Neural crest cell (in vitro differentiated cells): ENCODE results near the gene DENND6B. TPM values are rescaled to one million over a fixed set of nuclear protein-coding genes. Genes with fewer than 3 reads are reported as not detected.
"Not testable (repeated sequence)": the region's sequence is repeated elsewhere in the genome, so short reads cannot be mapped to it uniquely, and the experiment has no call there.

Experiments used
- DNase-seq: peaks from one replicate; pipeline ENCODE4 v3.0.0; 2021; ENCODE audit warnings: low read depth, mixed read lengths, low spot score
- H3K27ac Mint-ChIP-seq: one replicate; pipeline ENCODE4 v1.8.0; 2021; ENCODE audit warnings: mild to moderate bottlenecking, mixed read lengths; ENCODE audit not compliant: unreplicated experiment
- H3K27me3 Mint-ChIP-seq: 2 replicates; pipeline ENCODE4 v1.8.0; 2021; ENCODE audit warnings: low read depth, mild to moderate bottlenecking, mixed read lengths
- H3K36me3 Mint-ChIP-seq: 2 replicates; pipeline ENCODE4 v1.8.0; 2021; ENCODE audit warnings: low read depth, mild to moderate bottlenecking, mixed read lengths
- H3K4me1 Mint-ChIP-seq: 2 replicates; pipeline ENCODE4 v1.8.0; 2021; ENCODE audit warnings: mixed read lengths
- H3K4me3 Mint-ChIP-seq: one replicate; pipeline ENCODE4 v1.8.0; 2021; ENCODE audit warnings: mild to moderate bottlenecking, mixed read lengths
- H3K9me3 Mint-ChIP-seq: 2 replicates; pipeline ENCODE4 v1.8.0; 2021; ENCODE audit warnings: mixed read lengths
- CTCF ChIP-seq: fragments of 200-600 bp; sonication (generic); conservative IDR thresholded peaks from 2 replicates; pipeline ENCODE4 v1.5.0; 2021; ENCODE audit warnings: antibody characterized with exemption, mild to moderate bottlenecking
- total RNA-seq: library from RNA; stranded (reverse); gene quantifications from 2 replicates; pipeline ENCODE4 v1.2.1, GENCODE V29; 2021

The DENND6B gene
- total RNA-seq, 1 donor from 2014 or later: 22.0 TPM

DNA sequence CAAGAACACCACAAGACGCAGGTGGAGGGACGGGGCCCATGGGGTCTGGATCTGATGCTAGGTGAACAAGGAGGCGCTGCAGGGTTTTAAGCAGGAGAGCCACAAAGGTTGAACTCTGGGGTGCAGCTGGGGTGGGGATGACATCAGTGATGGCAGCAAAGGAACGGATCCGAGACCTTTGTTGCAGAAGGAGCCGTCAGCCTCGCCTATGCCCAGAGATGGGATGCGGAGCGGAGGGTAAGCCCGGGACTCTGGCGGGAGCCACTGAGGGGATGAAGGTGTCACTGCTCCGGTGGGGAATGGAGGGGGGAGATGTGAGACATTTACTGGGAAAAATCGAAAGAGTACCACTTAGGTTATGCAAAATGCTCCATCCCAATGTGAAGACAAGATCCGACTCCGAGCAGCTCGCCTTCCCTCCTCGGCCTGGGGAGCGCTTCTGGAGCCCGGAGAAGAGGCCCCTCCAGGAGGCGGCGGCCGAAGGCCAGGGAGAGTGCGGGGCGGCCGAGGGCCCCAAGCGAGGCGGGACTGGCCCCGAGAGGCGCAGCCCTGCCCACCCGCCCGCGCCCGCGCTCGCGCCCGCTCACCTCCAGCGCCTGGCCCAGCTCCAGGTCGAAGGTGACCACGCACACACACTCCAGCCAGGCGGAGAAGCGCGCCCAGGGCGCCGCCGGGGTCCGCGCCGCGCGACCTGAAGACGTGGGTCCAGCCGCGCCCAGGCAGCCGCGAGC, 422 bp downstream of the DENND6B start:
- Mint-ChIP-seq H3K36me3 (no peaks in the 10 kb centered on the region), H3K27ac (peak overlapping the region; percentile 95), H3K4me1 (peaks cover 15% of the 10 kb centered on the region), H3K27me3 (peaks cover 2% of the 10 kb centered on the region), H3K4me3 (peak overlapping the region; percentile 93), H3K9me3 (no peaks in the 10 kb centered on the region)
- no peak for TF ChIP-seq CTCF
- DNase-seq: no peak

GRCh38 chr22:50325444-50326224, 1.2 kb downstream of the DENND6B start:
- no peak for TF ChIP-seq CTCF
- no peaks in the 10 kb centered on the region for H3K9me3 Mint-ChIP-seq
- peak overlapping the region; percentile 93 for H3K4me3 Mint-ChIP-seq
- no peaks in the 10 kb centered on the region for H3K36me3 Mint-ChIP-seq
- peaks cover 15% of the 10 kb centered on the region for H3K4me1 Mint-ChIP-seq
- peak overlapping the region; percentile 95 for H3K27ac Mint-ChIP-seq
- no peak for DNase-seq
- H3K27me3 Mint-ChIP-seq: peaks cover 2% of the 10 kb centered on the region

GRCh38 chr22:50323900-50324299, 2.9 kb downstream of the DENND6B start:
- no peak overlapping the region for H3K4me3 Mint-ChIP-seq
- no peaks in the 10 kb centered on the region for H3K9me3 Mint-ChIP-seq
- TF ChIP-seq CTCF: no peak
- DNase-seq: no peak
- H3K27me3 Mint-ChIP-seq: peaks cover 2% of the 10 kb centered on the region
- H3K4me1 Mint-ChIP-seq: peaks cover 11% of the 10 kb centered on the region
- no peaks in the 10 kb centered on the region for H3K36me3 Mint-ChIP-seq
- no peak overlapping the region for H3K27ac Mint-ChIP-seq

- H3K9me3 Mint-ChIP-seq, H3K36me3 Mint-ChIP-seq, DNase-seq, H3K4me3 Mint-ChIP-seq, H3K27me3 Mint-ChIP-seq, H3K27ac Mint-ChIP-seq: not testable (repeated sequence)
- H3K4me1 Mint-ChIP-seq: peaks cover 11% of the 10 kb centered on the region
Measured at GRCh38 chr22:50322382-50323104, 4.3 kb downstream of the DENND6B start.

DNA sequence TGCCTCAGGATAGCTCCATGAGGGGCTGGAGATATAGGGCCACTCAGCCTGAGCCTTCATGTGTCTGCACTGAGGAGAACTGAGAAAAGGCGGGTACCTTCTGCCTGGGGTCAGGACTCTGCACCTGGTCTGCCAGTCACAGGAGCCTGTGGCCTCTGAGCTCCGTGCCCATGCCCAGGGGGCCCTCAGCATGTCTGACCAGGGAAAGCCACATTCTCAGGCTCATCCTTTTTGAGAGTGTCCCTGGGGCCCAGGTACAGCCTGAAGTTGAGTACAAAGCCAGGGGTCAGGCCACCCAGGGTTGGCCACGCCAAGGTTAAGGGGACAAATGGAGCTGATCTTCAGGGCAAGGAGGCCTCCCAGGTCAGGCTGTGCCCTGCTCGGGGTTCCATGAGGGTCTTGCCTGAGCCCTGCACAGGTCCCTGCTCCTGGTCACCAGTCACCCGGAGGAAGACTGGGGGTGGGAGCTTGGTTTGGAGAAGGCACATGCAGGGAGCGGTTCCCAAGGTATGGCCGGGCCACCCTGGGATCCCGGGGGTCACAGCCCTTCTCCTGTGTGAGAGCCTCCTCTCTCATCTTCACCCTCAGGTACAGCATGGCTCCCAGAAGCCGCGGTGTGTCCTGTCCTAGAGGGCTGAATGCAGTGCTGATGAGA, 6.0 kb downstream of the DENND6B start:
- H3K27me3 Mint-ChIP-seq: no peaks in the 10 kb centered on the region
- no peak overlapping the region for H3K4me3 Mint-ChIP-seq
- H3K9me3 Mint-ChIP-seq: no peaks in the 10 kb centered on the region
- H3K27ac Mint-ChIP-seq: no peak overlapping the region
- H3K4me1 Mint-ChIP-seq: peaks cover 4% of the 10 kb centered on the region
- H3K36me3 Mint-ChIP-seq: no peaks in the 10 kb centered on the region
- DNase-seq: no peak
- TF ChIP-seq CTCF: no peak
